Effector memory CD4-positive, alpha-beta T cell (primary cell): ENCODE measurements around the gene SMOC1.

Experiments
- DNase-seq, 3 donors: peaks; one replicate each; pipeline ENCODE4 v3.0.0-alpha.2; 2020
- H3K27ac ChIP-seq: 2 replicates; pipeline ENCODE4 v1.7.0; 2013; ENCODE audit warnings: mild to moderate bottlenecking, low read length, moderate library complexity; ENCODE audit not compliant: insufficient read depth, poor library complexity, severe bottlenecking
- H3K27me3 ChIP-seq: replicated peaks from 2 replicates; pipeline ENCODE4 v1.7.0; 2013; ENCODE audit warnings: mild to moderate bottlenecking, low read length; ENCODE audit not compliant: insufficient read depth, control insufficient read depth, poor library complexity, severe bottlenecking
- H3K36me3 ChIP-seq: 2 replicates; pipeline ENCODE4 v1.7.0; 2013; ENCODE audit warnings: mild to moderate bottlenecking, low read length, moderate library complexity; ENCODE audit not compliant: control insufficient read depth, insufficient read depth
- H3K4me1 ChIP-seq: 2 replicates; pipeline ENCODE4 v1.7.0; 2013; ENCODE audit warnings: low read length, mild to moderate bottlenecking; ENCODE audit not compliant: control insufficient read depth, insufficient read depth, poor library complexity, severe bottlenecking
- H3K4me3 ChIP-seq: 2 replicates; pipeline ENCODE4 v1.7.0; 2013; ENCODE audit warnings: low read length, low read depth, mild to moderate bottlenecking; ENCODE audit not compliant: insufficient read depth, poor library complexity, severe bottlenecking
- H3K9me3 ChIP-seq: 2 replicates; pipeline ENCODE4 v1.7.0; 2013; ENCODE audit warnings: mild to moderate bottlenecking, low read length, moderate library complexity; ENCODE audit not compliant: control insufficient read depth

The SMOC1 gene

GRCh38 chr14:70013271-70013873, 134.2 kb downstream of the SMOC1 start:
- H3K27me3 ChIP-seq = no peaks in the 10 kb centered on the region
- no peak overlapping the region for H3K27ac ChIP-seq
- no peaks in the 10 kb centered on the region for H3K9me3 ChIP-seq
- H3K4me3 ChIP-seq = no peak overlapping the region
- no peaks in the 10 kb centered on the region for H3K4me1 ChIP-seq
- DNase-seq = no peak
- H3K36me3 ChIP-seq = no peaks in the 10 kb centered on the region

GRCh38 chr14:70014406-70015095, 135.3 kb downstream of the SMOC1 start:
- DNase-seq = no peak
- Histone ChIP-seq H3K36me3 (no peaks in the 10 kb centered on the region), H3K27ac (no peak overlapping the region), H3K4me3 (no peak overlapping the region), H3K4me1 (peaks cover 4% of the 10 kb centered on the region), H3K27me3 (no peaks in the 10 kb centered on the region), H3K9me3 (no peaks in the 10 kb centered on the region)

- no peak for DNase-seq
- Histone ChIP-seq H3K4me3 (no peak overlapping the region), H3K36me3 (no peaks in the 10 kb centered on the region), H3K27ac (no peak overlapping the region), H3K4me1 (peaks cover 4% of the 10 kb centered on the region), H3K27me3 (no peaks in the 10 kb centered on the region), H3K9me3 (no peaks in the 10 kb centered on the region)
These were observed 139.0 kb downstream of the SMOC1 start for GRCh38 chr14:70018230-70018629.

GRCh38 chr14:70018713-70019211, 139.5 kb downstream of the SMOC1 start:
- no peaks in the 10 kb centered on the region for H3K27me3 ChIP-seq
- no peaks in the 10 kb centered on the region for H3K36me3 ChIP-seq
- H3K4me1 ChIP-seq = peaks cover 4% of the 10 kb centered on the region
- no peak overlapping the region for H3K4me3 ChIP-seq
- no peaks in the 10 kb centered on the region for H3K9me3 ChIP-seq
- DNase-seq = no peak
- H3K27ac ChIP-seq = no peak overlapping the region

- no peak for DNase-seq
- no peak overlapping the region for H3K4me3 ChIP-seq
These were observed 140.5 kb downstream of the SMOC1 start for GRCh38 chr14:70019695-70020094.

GRCh38 chr14:70020352-70021170, 141.3 kb downstream of the SMOC1 start:
- H3K27me3 ChIP-seq = no peaks in the 10 kb centered on the region
- peaks cover 4% of the 10 kb centered on the region for H3K4me1 ChIP-seq
- H3K9me3 ChIP-seq = no peaks in the 10 kb centered on the region
- DNase-seq = no peak
- no peak overlapping the region for H3K27ac ChIP-seq
- no peaks in the 10 kb centered on the region for H3K36me3 ChIP-seq
- H3K4me3 ChIP-seq = no peak overlapping the region

More at GRCh38 chr14:70019695-70020094, 140.5 kb downstream of the SMOC1 start:
- no peaks in the 10 kb centered on the region for H3K27me3 ChIP-seq
- H3K9me3 ChIP-seq = no peaks in the 10 kb centered on the region
- no peaks in the 10 kb centered on the region for H3K36me3 ChIP-seq
- H3K4me1 ChIP-seq = peaks cover 4% of the 10 kb centered on the region
- H3K27ac ChIP-seq = no peak overlapping the region

- DNase-seq = no peak
These were observed 142.5 kb downstream of the SMOC1 start for GRCh38 chr14:70021548-70022220.

GRCh38 chr14:70022771-70023445, 143.7 kb downstream of the SMOC1 start:
- Histone ChIP-seq H3K4me1 (peaks cover 4% of the 10 kb centered on the region), H3K27ac (no peak overlapping the region), H3K4me3 (no peak overlapping the region), H3K9me3 (no peaks in the 10 kb centered on the region), H3K36me3 (no peaks in the 10 kb centered on the region), H3K27me3 (no peaks in the 10 kb centered on the region)
- DNase-seq = no peak

More at GRCh38 chr14:70021548-70022220, 142.5 kb downstream of the SMOC1 start:
- H3K27ac ChIP-seq = no peak overlapping the region
- H3K4me1 ChIP-seq = peaks cover 4% of the 10 kb centered on the region
- H3K36me3 ChIP-seq = no peaks in the 10 kb centered on the region
- H3K4me3 ChIP-seq = no peak overlapping the region
- no peaks in the 10 kb centered on the region for H3K9me3 ChIP-seq
- no peaks in the 10 kb centered on the region for H3K27me3 ChIP-seq

GRCh38 chr14:70023871-70024270, 144.7 kb downstream of the SMOC1 start:
- no peak for DNase-seq

More at GRCh38 chr14:70023871-70024270, 144.7 kb downstream of the SMOC1 start:
- Histone ChIP-seq H3K4me3 (no peak overlapping the region), H3K27ac (no peak overlapping the region), H3K27me3 (no peaks in the 10 kb centered on the region), H3K9me3 (no peaks in the 10 kb centered on the region), H3K4me1 (peaks cover 1% of the 10 kb centered on the region), H3K36me3 (no peaks in the 10 kb centered on the region)
